Trophoblast cell (in vitro differentiated cells and primary cell): ENCODE measurements around the gene ISX.

Experiments used
- DNase-seq, 2 donors: peaks; one replicate each; pipeline ENCODE4 v3.0.0-alpha.2; 2016
- H2AFZ ChIP-seq: 2 replicates; pipeline ENCODE4 v1.6.1; 2013; ENCODE audit warnings: low read length, moderate library complexity, mild to moderate bottlenecking; ENCODE audit not compliant: insufficient read depth, poor library complexity
- H2AK5ac ChIP-seq: 2 replicates; pipeline ENCODE4 v1.6.1; 2013; ENCODE audit warnings: mild to moderate bottlenecking, low read length
- H2BK120ac ChIP-seq: 2 replicates; pipeline ENCODE4 v1.6.1; 2013; ENCODE audit warnings: low read length, mild to moderate bottlenecking, moderate library complexity; ENCODE audit not compliant: insufficient read depth, poor library complexity
- H2BK12ac ChIP-seq: 2 replicates; pipeline ENCODE4 v1.6.1; 2013; ENCODE audit warnings: mild to moderate bottlenecking, low read length, moderate library complexity
- H2BK5ac ChIP-seq: 2 replicates; pipeline ENCODE4 v1.6.1; 2013; ENCODE audit warnings: low read length, low read depth, moderate library complexity, mild to moderate bottlenecking; ENCODE audit not compliant: poor library complexity
- H3K14ac ChIP-seq: 2 replicates; pipeline ENCODE4 v1.6.1; 2013; ENCODE audit warnings: mild to moderate bottlenecking, low read length
- H3K18ac ChIP-seq: 2 replicates; pipeline ENCODE4 v1.6.1; 2013; ENCODE audit warnings: mild to moderate bottlenecking, low read length
- H3K23ac ChIP-seq: 2 replicates; pipeline ENCODE4 v1.6.1; 2013; ENCODE audit warnings: low read length
- H3K27ac ChIP-seq: 2 replicates; pipeline ENCODE4 v1.5.1; 2013; ENCODE audit warnings: low read depth, mild to moderate bottlenecking, inconsistent platforms, low read length, moderate library complexity
- H3K27me3 ChIP-seq: 2 replicates; pipeline ENCODE4 v1.6.1; 2013; ENCODE audit warnings: inconsistent platforms, mild to moderate bottlenecking, low read length, moderate library complexity; ENCODE audit not compliant: insufficient read depth
- H3K36me3 ChIP-seq, 2 experiments: 1 replicate in 1 of 2; 2 replicates in 1 of 2; pipeline ENCODE4 v1.6.1; 2013; ENCODE audit warnings: low read length in 2 of 2, mild to moderate bottlenecking in 2 of 2, moderate library complexity in 1 of 2; ENCODE audit not compliant: insufficient read depth in 2 of 2, control insufficient read depth in 1 of 2
- H3K4ac ChIP-seq: 2 replicates; pipeline ENCODE4 v1.6.1; 2013; ENCODE audit warnings: low read depth, mild to moderate bottlenecking, low read length, moderate library complexity
- H3K4me1 ChIP-seq, 2 experiments: 1 replicate in 1 of 2; 2 replicates in 1 of 2; pipeline ENCODE4 v1.6.1; 2013; ENCODE audit warnings: low read length in 2 of 2, mild to moderate bottlenecking in 2 of 2, moderate library complexity in 1 of 2; ENCODE audit not compliant: insufficient read depth in 2 of 2, control insufficient read depth in 1 of 2
- H3K4me2 ChIP-seq: 2 replicates; pipeline ENCODE4 v1.6.1; 2013; ENCODE audit warnings: inconsistent platforms, mild to moderate bottlenecking, low read length, moderate library complexity
- H3K4me3 ChIP-seq: 2 replicates; pipeline ENCODE4 v1.5.1; 2013; ENCODE audit warnings: mild to moderate bottlenecking, low read depth, low read length, inconsistent platforms
- H3K79me1 ChIP-seq: one replicate; pipeline ENCODE4 v1.6.1; 2013; ENCODE audit warnings: low read length
- H3K79me2 ChIP-seq: 2 replicates; pipeline ENCODE4 v1.6.1; 2013; ENCODE audit warnings: low read length, mild to moderate bottlenecking; ENCODE audit not compliant: control insufficient read depth, insufficient read depth, poor library complexity
- H3K9ac ChIP-seq: 2 replicates; pipeline ENCODE4 v1.6.1; 2013; ENCODE audit warnings: mild to moderate bottlenecking, low read length
- H3K9me3 ChIP-seq: 2 replicates; pipeline ENCODE4 v1.6.1; 2013; ENCODE audit warnings: low read depth, mild to moderate bottlenecking, control low read depth, inconsistent platforms, low read length; ENCODE audit not compliant: insufficient read depth
- H4K12ac ChIP-seq: 2 replicates; pipeline ENCODE4 v1.6.1; 2013; ENCODE audit warnings: low read depth, mild to moderate bottlenecking, low read length, moderate library complexity
- H4K8ac ChIP-seq: 2 replicates; pipeline ENCODE4 v1.6.1; 2013; ENCODE audit warnings: low read depth, mild to moderate bottlenecking, low read length, moderate library complexity
- H4K91ac ChIP-seq: one replicate; pipeline ENCODE4 v1.6.1; 2013; ENCODE audit warnings: low read depth, mild to moderate bottlenecking, low read length, moderate library complexity
- WGBS: extraction: QIAGEN DNeasy Blood & Tissue Kit; methylation state at CpG from one replicate; pipeline ENCODE4 v1.1.7; 2013; ENCODE audit warnings: missing lambda C conversion rate; ENCODE audit not compliant: insufficient read length, insufficient coverage; ENCODE audit errors: extremely low coverage; 5-methylcytosine and 5-hydroxymethylcytosine counted together

Gene ISX

DNA sequence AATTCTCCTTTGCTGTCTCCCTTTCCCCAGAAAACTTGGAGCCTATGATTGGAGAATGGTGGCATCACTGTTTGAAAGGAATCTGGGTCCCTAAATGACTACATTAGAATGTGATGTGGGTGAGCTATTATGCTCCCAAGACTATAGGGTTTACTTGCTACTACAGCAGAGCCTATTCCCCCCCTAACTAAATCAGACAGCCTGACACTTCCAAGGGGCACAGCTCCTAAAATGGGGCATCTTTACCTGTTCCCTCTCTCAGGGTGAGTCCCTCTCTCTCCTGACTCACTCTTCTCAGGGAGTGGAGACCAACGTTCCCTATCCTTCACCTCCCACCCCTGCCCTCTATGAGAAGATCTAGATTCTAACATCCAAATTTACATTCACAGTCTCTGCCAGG is 775 bp upstream of the ISX start:
- no peaks in the 10 kb centered on the region for H3K36me3 ChIP-seq
- no peak overlapping the region for H3K4me3 ChIP-seq
- H2BK120ac ChIP-seq, result no peak overlapping the region
- no CpG with 5 or more reads among the region's 1 CpG for WGBS
- no peak overlapping the region for H2AFZ ChIP-seq
- no peak overlapping the region for H3K23ac ChIP-seq
- no peaks in the 10 kb centered on the region for H3K79me2 ChIP-seq
- H3K18ac ChIP-seq, result no peak overlapping the region
- no peak overlapping the region for H4K91ac ChIP-seq
- no peaks in the 10 kb centered on the region for H3K9me3 ChIP-seq
- H3K9ac ChIP-seq, result no peak overlapping the region
- peaks cover 2 to 14% of the 10 kb centered on the region in 2 experiments for H3K4me1 ChIP-seq
- no peaks in the 10 kb centered on the region for H3K27me3 ChIP-seq
- no peak overlapping the region for H2BK5ac ChIP-seq
- no peak overlapping the region for H2AK5ac ChIP-seq
- no peak overlapping the region for H4K8ac ChIP-seq
- H3K79me1 ChIP-seq, result no peaks in the 10 kb centered on the region
- H3K4ac ChIP-seq, result no peak overlapping the region
- no peak overlapping the region for H3K27ac ChIP-seq
- H2BK12ac ChIP-seq, result no peak overlapping the region
- no peak overlapping the region for H4K12ac ChIP-seq
- no peak overlapping the region for H3K4me2 ChIP-seq
- no peak for DNase-seq
- H3K14ac ChIP-seq, result no peak overlapping the region

DNA sequence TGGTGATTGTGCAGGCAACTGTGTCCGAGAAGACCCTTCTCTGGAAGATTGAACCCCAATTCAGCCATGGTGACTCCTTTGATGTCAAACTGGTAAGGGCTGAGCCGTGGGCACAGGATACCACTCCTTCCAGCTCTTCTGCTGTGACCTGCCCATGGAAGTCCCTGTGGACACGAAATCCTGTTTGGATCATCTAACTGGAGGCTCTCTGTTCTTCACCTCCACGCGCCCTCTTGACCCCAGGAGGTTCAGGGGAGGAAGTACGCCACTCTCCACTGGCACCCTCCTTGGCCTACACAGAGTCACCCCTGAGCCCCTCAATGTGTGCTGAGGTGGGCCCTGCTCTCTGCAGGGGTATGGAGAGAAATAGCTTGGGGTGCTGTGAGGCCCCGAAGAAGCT is 810 bp downstream of the ISX start:
- no peaks in the 10 kb centered on the region for H3K36me3 ChIP-seq
- H4K8ac ChIP-seq, result no peak overlapping the region
- H3K4me1 ChIP-seq, result peaks cover 2 to 14% of the 10 kb centered on the region in 2 experiments
- no peak overlapping the region for H2BK120ac ChIP-seq
- H3K79me2 ChIP-seq, result no peaks in the 10 kb centered on the region
- no peaks in the 10 kb centered on the region for H3K79me1 ChIP-seq
- WGBS, result no CpG with 5 or more reads among the region's 7 CpGs
- H3K4me3 ChIP-seq, result no peak overlapping the region
- no peak overlapping the region for H4K12ac ChIP-seq
- H3K14ac ChIP-seq, result no peak overlapping the region
- no peak overlapping the region for H3K18ac ChIP-seq
- no peak overlapping the region for H2BK12ac ChIP-seq
- no peak overlapping the region for H2AFZ ChIP-seq
- H3K9me3 ChIP-seq, result peaks cover 2% of the 10 kb centered on the region
- no peak overlapping the region for H4K91ac ChIP-seq
- H3K9ac ChIP-seq, result no peak overlapping the region
- no peaks in the 10 kb centered on the region for H3K27me3 ChIP-seq
- H2AK5ac ChIP-seq, result no peak overlapping the region
- H3K4ac ChIP-seq, result no peak overlapping the region
- H3K4me2 ChIP-seq, result no peak overlapping the region
- no peak for DNase-seq
- no peak overlapping the region for H2BK5ac ChIP-seq
- no peak overlapping the region for H3K23ac ChIP-seq
- no peak overlapping the region for H3K27ac ChIP-seq

DNA sequence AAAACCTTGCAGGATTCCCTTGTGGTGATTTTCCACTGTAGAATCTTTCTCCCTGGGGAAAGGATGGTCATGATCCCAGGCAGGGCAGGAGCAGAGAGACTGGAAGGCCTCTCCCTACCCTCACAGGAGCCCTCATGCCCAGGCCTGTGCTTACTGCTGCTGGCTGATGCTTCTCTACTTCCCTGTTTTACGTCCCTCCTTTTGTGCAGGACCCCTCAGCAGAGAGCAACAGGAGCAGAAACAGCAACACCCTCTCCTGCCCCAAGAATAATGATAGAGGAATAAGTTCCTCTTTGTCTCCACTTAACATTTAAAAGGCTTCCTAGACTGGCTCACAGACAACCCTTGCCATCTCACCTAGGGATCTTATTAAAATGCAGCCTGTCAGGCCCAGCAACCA is 3.6 kb downstream of the ISX start:
- H2AFZ ChIP-seq, result no peak overlapping the region
- no peak overlapping the region for H2BK5ac ChIP-seq
- H3K4me3 ChIP-seq, result no peak overlapping the region
- no peak overlapping the region for H3K4me2 ChIP-seq
- H4K12ac ChIP-seq, result no peak overlapping the region
- H2BK12ac ChIP-seq, result no peak overlapping the region
- no peaks in the 10 kb centered on the region for H3K27me3 ChIP-seq
- H3K18ac ChIP-seq, result no peak overlapping the region
- H3K27ac ChIP-seq, result no peak overlapping the region
- no peak overlapping the region for H2AK5ac ChIP-seq
- H3K4me1 ChIP-seq, result peaks cover 2 to 12% of the 10 kb centered on the region in 2 experiments
- no peak overlapping the region for H4K8ac ChIP-seq
- H3K79me1 ChIP-seq, result no peaks in the 10 kb centered on the region
- peaks cover 2% of the 10 kb centered on the region for H3K9me3 ChIP-seq
- H3K23ac ChIP-seq, result no peak overlapping the region
- H3K79me2 ChIP-seq, result no peaks in the 10 kb centered on the region
- H3K14ac ChIP-seq, result no peak overlapping the region
- no CpG with 5 or more reads among the region's 1 CpG for WGBS
- no peak overlapping the region for H3K9ac ChIP-seq
- H4K91ac ChIP-seq, result no peak overlapping the region
- no peak overlapping the region for H2BK120ac ChIP-seq
- H3K36me3 ChIP-seq, result no peaks in the 10 kb centered on the region
- DNase-seq, result no peak
- no peak overlapping the region for H3K4ac ChIP-seq

DNA sequence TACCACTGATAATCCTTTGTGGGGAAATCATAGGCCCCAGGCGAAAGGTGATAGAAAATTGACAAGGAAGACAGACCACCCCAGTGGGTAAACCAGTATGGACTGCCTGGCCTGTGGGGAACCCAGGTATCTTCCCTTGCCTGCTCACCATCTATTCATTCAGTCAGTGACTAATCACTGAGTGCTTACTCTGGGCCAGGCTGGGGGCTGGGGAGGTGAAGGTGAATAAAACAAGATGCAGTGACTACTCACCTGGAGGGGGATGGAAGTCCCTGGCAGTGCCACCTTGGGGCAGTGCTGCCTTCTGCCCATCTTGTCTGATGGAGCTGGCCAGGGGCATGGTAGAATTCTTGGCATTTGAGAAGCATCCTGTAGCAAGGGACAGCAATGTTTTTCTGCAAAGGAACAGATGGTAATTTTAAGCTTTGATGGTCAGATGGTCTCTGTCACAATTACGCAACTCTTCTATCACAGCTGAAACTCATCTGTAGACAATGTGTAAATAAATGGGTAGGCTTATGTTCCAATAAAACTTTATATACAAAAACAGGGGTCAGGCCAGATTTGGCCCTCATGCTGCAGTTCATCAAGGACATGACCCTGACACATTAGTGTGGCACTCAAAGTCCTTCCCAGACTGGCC is 4.6 kb downstream of the ISX start:
- H3K9ac ChIP-seq, result no peak overlapping the region
- H3K18ac ChIP-seq, result no peak overlapping the region
- H3K9me3 ChIP-seq, result peaks cover 2% of the 10 kb centered on the region
- H3K79me2 ChIP-seq, result no peaks in the 10 kb centered on the region
- no peak overlapping the region for H4K91ac ChIP-seq
- no peak overlapping the region for H3K4me2 ChIP-seq
- no peaks in the 10 kb centered on the region for H3K27me3 ChIP-seq
- DNase-seq, result no peak
- no peak overlapping the region for H2AK5ac ChIP-seq
- H3K14ac ChIP-seq, result no peak overlapping the region
- no peak overlapping the region for H4K8ac ChIP-seq
- no peak overlapping the region for H3K27ac ChIP-seq
- H4K12ac ChIP-seq, result no peak overlapping the region
- H3K23ac ChIP-seq, result no peak overlapping the region
- H3K79me1 ChIP-seq, result no peaks in the 10 kb centered on the region
- H3K4me3 ChIP-seq, result no peak overlapping the region
- H2BK5ac ChIP-seq, result no peak overlapping the region
- H3K4me1 ChIP-seq, result peaks cover 2 to 7% of the 10 kb centered on the region in 2 experiments
- H2AFZ ChIP-seq, result no peak overlapping the region
- H3K36me3 ChIP-seq, result no peaks in the 10 kb centered on the region
- no peak overlapping the region for H2BK12ac ChIP-seq
- no peak overlapping the region for H2BK120ac ChIP-seq
- H3K4ac ChIP-seq, result no peak overlapping the region
- no CpG with 5 or more reads among the region's 2 CpGs for WGBS
